Ammon's horn (tissue), 1 donor: ENCODE results near the gene GNLY.

Source experiments
- DNase-seq: peaks from one replicate; pipeline ENCODE4 v3.0.0-alpha.2; 2016; ENCODE audit warnings: low spot score

Gene GNLY

DNA sequence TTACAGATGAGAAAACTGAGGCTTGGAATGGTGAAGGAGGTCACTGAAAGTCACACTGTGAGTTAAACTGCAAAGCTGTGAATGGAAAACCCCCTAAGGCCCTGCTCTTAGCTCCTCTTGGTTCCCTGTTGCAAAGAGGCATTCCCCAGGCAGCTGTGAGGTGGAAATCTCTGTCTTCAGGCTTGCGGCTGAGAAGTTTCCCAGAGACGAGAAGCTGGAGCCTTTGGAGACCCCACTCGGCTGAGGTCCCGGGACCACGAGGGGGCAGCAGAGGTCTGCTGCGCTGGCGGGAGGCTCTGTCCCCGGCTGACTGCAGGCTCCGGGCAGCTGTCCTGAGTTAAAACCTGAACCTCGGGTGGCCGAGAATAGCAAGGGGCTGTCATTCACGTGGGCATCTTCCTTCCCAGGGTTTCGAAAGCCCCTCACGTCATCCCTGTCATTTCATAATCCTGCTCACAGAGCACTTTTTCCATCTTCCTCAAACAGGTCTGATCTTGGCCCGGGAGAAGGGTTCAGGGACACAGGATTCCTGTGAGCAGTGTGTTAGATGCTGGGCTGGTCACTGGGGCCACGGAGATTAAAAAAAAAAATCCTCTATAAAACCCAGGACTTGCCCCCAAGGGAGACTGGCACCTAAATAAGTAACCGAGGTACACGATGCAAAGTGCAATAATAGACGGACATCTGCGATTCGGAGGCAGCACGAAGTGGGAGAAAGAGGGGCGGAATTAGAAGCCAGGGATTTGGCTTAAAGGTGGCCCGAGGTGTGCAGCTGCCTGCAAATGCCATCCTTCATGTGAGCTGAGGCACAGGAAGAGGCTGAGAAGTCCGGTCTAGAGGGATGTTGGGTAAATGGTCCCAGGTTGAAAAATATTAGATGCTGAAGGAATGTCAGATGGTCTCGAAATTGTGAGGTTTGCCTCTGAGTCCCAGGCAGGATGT lies 35.0 kb downstream of the GNLY start:
- peak; percentile 90 for DNase-seq

DNA sequence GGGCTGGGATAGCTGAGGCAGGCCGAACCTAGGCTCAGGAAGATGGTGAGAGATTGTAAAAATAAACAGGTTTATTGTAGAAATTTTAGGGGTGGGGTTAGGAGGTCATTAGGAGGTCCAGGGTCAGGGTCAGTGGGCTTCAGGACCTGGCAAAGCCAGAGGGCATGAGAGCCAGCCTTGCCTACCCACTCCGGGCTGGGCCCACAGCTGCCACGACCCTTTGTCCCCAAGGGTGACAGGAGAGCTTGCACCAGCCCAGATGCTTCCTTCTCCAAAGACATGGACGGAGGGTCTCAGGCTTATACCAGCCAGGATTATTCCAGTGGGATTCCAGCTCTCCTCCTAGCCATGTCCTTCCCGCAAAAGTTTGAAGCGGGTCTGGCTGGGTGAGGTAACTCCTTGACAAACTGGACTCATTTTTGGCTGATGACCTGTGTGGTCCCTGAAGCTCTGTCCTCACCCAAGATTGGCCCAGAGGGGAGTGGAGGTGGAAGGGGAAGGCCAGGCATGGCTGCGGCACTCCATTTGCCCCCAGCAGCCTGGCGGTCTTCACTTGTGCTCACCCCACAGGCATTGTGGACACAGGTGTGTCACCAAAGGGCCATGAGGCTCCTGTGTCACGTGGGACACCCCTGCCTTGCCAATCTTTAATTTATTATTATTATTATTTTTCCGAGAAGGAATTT lies 35.8 kb downstream of the GNLY start:
- no peak for DNase-seq

DNA sequence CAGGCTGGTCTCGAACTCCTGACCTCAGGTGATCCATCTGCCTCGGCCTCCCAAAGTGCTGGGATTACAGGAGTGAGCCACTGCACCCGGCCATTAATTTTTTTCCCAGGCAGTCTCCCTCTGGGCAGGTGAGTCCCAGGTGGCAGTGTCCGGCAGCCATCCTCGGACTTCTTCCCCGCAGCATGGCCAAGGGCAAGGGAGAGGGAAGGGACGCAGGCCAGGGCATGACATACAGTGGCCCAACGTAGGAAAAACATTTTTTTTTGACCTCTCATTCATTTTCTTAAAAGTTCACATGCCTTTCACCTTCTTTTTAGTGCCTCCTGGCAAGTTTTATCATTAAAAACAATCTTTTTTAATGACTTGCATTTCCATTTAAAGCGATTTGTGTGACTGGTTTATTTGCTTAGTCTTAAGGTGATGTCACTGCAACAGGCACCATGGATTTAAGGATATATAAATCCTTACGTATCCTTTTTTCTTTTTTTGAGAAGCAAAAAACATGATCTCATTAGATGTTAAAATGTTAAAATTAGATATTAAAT lies 36.6 kb downstream of the GNLY start:
- DNase-seq: no peak

DNA sequence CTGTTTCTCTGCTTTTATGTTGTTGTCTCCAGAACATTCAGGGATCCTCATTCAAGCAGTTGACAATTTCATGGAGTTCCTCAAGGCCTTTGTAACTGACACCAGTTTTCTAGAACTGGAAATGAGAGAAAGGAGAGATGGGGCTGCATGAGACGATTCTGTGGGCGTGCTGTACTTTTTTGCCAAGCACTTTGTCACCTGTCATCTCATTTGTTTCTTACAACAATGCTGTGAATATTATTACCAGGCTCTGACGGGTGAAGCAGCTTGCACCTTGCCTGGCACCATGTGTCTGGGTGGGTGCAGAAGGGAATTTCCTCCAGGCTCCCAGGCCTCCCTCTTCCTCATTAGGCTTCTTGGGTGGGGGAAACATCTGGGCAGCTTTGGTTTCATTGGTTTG lies 37.4 kb downstream of the GNLY start:
- DNase-seq: no peak

DNA sequence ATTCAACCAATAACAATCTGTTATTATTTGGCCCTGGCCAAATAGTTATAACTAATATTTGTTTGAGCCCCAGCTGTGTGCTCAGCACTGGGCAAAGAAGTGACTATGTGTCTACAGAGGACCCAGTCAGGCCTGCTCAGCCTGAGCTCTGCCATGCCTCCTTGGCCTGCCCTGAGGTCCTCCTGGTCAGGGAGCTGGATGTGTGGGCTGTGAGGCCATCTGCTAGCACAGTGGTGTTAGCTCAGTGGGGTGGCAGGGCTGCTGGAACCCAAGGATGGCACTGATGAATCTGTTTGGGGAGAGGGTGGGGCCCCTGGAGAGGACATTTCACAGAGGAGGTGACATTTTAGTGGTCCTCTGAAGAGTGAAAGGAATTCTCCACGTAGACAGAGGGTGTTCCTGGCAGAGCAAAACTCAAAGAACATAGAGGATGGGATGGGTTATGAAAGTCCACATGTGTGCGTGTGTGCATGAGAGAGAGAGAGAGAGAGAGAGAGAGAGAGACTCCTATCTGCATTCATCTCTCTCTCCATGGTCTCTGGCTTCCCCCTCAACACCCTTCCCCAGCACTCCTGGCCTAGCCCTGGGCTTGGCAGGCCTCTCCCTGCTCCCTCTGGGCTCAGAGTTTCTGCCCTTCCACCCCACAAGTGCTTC lies 38.4 kb downstream of the GNLY start:
- DNase-seq: no peak

DNA sequence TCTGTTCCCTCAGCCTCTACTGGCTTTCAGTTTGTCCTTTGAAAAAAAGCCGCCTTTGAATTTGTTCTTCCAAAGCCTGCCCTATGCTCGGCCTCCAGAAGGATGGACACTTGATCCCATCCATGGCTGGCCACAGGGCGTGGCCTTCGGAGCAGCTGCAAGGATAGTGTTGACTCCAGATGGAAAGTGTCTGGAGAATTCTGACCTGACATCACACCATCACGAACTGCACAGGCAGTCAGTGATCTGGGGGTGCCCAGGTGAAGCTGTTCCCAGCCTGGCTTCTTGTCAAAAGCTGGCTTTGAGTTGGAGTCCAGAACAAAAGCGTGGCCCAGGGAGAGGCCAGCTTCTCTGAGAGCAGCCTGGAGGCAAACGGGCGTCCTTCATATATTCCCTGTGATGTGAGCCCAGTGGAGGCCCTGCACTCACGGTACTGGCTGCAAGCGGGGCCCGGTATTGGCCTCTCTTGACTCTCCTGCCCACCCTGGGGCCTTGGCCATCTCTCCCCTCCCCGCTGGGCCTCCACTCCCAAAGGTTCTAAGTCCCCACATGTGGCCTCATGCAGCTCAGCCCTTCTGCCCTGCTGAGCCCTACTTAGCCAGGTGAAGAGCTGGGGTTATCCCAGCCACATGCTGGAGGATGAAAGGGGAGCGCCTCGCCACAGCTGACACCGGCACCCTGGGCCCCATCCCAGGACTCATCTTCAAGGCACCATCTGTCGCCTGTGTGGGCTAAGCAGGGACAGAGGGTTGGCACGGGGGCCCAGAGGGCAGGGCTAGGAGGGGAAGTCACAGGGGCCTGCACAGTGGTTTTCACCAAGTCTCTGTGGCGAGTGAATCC lies 39.2 kb downstream of the GNLY start:
- DNase-seq: no peak

DNA sequence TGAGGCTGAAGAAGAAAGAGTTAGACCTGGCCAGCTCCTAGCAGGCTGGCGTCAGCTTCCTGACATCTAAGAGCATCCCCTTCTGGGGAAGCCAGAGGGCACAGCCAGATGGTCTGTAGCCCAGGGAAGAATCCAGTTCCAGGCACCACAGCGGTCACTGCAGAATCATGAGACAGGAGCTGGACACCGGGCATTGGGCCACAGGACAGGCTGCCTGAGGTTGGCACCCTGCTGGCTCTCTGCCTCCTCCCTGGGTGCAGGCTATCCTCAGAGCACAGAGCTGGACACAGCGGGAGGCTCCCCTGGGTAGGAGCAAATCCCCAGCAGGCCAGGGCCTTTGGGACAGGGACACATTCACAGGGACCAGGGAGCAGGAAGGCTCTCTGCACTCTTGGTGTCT lies 39.9 kb downstream of the GNLY start:
- DNase-seq: no peak

DNA sequence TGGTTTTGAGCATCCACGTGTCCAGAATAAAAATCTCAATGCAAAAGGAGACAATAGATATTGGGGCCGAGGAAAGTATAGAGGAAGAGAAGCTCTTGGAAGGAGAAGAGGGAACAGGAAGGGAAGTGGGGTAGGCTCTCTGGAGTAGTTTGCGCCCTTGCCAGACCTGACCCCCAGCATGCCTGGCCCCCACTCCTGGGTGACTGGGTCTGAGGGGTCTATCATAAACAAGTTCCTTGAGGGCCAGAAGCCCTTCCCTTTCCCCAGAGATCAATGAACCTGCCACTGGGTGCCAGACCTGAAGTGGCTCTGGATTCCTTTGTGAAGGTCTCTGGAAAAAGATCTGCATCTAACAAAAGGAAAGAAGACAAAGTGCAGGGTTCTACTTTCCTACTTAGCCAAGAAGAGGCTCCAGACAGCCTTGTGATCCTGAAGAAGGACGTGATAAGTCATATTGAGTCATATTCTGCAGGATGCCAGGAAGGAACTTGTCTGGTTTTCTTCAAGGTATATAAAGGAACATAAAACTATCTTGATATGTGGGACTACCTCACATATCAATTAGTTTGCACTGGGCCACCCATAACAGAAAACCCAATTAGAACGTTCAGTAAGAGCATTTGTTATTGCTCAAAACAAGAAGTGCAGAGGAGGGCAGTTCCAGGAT lies 40.9 kb downstream of the GNLY start:
- no peak for DNase-seq

DNA sequence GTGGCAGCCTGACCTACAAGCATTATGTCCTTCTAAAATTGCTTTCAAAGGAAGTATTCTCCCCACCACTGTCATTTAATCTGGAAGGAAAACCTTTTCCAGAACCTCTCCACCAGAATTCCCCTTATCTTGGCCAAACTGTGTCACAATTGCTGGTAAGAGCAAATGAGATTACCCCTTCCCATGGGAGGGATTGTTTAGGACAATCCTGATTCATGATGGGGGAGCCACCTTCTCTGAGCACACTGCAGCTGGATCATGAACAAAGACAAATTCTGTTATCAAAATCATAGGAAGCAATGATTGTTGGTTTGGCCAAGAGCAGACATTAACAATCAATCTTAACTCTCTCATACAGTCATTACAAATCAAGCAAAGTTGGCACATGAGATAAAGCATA lies 41.5 kb downstream of the GNLY start:
- no peak for DNase-seq

DNA sequence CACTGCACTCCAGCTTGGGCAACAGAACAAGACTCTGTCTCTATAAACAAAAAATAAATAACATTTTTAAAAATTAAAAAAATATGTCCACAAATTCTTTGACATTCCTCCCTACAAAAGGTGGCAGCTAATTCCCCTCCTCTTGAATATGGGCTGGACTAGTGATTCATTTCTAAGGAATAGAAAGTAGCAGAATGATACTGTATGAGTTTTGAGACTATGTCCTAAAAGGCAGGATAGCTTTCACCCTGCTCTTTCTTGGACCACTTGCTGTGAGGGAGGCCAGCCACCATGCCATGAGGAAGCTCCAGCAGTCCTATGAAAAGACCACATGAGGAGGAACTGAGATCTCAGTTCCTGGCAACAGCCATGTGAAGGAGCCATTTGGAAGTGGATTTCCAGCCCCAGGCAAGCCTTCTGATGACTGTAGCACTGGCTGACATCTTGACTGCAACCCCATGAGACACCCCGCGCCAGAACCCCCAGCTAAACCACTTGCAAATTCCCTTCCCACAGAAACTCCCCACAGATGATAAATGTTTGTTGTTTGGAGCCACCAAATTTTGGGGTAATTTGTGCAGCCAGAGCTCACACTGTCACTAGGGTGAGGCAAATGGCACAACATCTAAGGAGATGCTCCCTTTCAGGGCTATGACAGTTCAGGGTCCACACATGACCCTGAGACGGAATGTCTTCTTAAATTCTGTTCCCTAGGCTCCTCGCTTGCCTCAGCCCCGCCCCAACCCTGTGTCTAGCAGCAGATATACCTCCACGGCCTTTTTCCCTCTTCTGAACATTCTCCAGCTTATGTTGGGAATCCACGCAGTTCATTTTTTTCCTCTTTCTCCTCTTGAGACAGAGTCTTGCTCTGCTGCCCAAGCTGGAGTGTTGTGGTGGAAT lies 42.5 kb downstream of the GNLY start:
- no peak for DNase-seq

DNA sequence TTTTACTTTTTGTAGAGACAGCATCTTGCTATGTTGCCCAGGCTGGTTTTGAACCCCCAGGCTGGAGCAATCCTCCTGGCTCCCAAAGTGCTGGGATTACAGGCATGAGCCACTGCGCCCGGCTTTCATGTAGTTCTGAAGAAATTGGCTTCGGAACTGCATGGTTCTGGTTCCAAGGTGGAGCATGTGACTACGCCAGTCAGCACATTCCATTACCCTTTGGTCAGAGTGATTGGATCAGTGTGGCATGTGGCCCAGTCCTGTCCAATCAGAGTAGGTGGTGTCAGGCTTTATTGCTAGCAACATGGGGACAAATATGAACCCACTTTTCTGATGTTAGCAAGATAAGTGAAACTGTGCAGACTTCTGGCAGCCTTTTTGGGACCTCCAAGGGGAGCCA lies 43.3 kb downstream of the GNLY start:
- DNase-seq: no peak

DNA sequence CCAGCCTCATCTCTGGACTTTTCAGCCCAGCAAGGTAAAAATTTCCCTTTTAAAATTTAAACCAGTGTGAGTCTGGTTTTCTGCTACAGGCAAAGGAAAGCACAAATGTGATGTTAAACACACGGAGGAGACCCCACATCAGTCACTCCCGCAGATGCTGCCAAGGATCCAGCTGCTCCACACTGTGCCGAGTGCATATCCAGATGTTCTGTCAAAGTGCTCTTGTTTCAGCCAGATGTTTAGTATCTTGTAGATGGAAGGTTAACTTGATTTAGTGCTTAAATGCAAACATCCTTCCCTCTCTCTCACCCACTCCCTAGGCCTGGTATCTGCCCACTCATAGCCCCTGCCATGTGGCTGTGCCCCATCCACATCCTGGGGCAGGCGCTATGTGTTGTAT lies 43.8 kb downstream of the GNLY start:
- DNase-seq: no peak

DNA sequence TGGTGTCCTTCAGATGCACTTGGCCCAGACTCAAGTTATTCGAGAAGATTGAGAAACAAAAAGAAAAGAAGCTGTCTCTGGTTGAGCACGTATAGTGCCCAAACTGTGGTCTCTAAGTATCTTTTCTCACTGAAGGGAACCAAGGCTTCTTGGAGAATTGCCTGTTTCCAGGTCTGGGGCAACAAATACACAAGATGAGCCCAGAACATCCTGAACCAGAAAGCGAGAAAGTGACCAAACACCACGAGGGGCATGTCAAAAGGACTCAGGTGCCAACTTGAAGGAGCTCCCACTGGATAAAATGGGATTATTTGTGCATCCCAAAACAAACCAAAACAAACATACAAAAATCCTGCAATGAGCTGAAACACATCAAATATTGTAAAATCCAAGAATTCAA lies 46.0 kb downstream of the GNLY start:
- no peak for DNase-seq

DNA sequence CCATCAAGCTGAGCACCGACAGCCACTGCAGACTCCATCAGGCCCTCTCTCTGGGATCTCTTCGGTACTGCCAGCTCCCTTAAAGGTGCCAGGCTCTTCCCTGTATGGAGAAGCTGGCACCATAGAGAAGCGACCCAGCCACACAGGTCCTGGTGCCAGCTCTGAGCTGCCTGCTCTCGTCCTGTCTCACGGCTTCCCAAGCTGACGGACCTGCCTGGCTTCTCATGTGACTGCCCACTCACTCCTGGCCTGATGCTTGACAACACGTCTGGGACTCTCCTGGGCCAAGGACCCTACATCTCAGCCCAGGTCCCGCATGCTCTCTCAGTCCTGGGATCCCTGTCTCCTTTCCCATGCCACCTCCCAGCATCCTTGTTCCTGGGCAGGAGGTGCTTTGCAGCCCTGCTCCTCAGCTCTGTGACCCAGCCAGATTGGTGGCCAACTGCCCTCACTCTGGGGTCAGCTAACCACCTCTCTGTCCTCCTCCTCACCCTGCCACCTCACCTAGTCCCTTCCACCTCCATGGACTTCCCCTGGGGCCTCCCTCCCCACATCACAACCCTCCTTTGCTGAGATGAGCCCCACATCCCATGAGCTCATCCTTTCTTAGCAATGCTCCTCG lies 47.2 kb downstream of the GNLY start:
- no peak for DNase-seq

DNA sequence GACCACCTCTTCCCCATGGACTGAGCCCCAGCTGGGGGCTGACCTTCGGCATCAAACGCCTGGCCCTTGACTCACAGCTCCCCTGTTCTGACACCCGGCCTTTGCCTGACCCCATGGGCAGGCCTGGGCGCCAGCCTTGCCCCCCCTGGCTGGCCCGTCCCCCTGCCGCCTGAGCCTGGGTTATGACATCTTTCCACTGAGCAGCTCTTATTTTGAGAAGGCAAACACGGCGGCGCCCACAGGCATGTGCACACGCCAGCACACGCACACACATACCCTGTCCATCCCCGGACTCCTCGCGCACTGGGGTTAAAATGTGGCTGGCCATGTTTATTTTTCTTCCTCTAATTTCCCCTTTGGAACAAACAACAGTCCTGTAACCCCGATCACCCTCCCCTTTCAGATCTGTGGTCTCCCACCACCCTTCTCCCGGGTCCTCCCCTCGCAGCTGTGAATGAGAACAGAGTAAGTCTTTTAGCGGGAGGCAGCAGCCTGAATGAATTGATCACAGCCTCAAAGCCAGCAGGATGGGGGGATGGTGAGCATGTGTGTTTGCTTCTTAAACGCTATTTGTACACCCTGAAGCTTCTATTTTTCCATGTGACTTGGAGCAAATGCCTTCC lies 47.8 kb downstream of the GNLY start:
- peak; percentile 93 for DNase-seq

DNA sequence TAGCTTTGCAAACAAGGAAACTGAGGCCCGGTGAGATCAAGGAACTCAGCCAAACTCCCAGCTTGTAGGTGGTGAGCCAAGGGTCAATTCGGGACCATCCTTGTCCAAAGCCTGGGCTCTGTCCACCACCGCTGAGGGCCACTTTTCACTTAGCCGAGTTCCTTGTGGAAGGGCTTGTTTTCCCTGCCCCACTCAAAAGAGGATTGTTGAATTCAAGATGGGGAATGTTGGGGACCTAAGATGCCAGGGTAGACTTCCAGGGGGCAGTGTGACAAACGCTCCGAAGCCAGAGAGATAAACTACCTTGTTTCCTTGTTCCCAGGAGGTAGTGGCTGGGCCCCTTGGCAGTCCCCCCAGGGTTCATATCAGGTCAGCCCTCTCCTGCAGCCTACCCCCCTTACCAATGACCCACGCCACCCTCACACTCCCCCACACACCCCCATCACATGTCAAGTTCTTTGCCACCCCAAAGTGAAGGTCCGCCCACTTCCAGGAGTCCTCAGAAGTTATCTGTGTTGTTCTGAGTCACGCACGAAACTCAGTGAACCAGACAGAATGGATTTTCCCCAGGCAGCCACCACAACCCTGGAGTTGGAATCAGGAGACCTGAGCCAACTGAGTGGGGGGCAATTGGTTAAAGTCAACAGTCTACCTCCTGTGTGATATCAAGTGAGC lies 49.3 kb downstream of the GNLY start:
- DNase-seq: no peak

DNA sequence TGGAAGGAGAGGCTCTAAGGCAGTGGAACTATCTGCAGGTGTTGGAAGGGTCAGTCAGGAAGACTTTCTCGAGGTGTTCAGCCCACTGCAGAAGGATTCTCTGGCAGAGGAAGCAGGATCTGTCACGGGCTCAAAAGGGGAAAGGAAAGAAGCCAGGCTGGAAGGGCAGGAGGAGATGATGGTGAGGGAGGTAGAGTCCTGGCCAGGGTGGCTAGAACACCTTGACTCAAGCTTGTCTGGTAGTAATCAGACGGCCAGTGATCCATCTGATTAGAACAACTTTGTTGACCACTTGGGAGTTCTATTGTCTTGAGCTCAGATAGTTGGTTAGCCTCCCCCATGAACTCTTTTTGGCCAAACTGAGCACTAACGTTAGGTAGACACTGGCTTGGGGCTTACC lies 49.9 kb downstream of the GNLY start:
- no peak for DNase-seq

DNA sequence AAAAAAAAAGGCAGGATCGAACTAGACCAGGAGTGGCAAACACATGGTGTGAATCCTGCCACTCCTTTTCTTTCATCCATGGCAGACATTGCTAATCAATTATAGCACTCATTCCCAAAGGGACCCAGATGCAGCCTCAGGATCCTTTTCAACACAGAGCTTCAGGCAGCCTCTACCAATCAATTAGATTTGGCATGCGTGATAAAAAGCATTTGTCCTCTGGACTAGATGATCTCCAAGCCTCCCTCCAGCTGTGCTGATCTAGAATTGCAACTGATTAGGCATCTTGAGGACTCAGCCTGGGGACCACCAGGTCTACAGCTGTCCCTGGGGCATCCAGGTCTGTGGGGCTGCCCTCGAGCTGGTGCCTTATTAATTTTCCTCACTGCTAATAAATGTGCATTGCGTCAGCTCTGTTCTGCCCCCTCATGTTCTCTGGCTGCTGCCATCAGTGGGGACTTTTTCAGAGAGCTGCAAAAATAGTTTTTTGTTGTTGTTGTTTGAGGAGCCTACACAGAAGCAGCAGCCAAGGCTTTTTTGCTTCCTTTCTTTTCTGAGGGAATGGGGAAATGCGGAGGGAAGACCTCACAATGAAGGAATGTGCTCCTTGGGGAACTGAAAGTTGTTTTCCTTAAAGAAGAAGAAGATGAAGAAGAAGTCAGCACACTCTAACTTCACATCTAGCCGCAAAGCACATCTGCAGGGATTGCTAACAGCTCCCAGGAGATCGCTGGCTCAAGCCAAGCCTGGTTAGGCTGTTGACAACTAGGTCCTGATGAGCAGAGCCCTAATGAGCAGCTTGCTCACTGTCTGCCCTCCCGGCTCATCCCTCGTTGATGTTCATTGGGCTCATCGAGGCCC lies 50.8 kb downstream of the GNLY start:
- peak; percentile 71 for DNase-seq
